Measurements from ENCODE around the gene SCAPER. TPM values are rescaled to one million over a fixed set of nuclear protein-coding genes. Genes with fewer than 3 reads are reported as not detected.

Gene SCAPER
- total RNA-seq, 1 donor from 2014 or later = 45.9 TPM

DNA sequence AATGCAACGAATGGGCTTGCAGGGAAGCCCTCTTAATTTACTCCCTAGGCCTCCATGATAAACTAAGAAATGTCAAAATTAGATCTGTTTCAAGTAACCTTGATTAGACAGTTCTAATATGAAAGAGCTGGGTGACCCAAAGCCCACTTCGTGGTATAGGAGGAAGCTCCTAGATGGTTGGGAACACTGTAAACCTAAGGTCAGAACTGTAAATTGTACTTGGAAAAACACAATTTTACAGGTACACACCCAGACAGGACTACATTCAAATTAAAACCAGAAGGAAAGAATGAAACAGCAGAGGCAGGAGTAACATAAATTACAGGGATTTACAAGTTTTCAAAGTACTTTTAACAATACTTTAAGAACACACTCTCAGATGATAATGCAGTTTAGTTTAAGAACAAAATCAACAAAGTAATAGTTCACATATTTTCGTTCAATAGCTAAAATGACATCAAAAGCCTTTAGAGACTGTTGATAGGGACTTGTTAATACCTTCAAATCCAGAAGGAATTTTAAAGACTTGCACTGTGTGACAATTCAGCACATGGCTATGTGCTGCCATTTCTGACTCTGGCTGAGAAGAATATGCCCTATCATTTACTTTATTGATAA, 550.2 kb downstream of the SCAPER start:
- DNase-seq (ENCODE audit: low spot score) = no peak

DNA sequence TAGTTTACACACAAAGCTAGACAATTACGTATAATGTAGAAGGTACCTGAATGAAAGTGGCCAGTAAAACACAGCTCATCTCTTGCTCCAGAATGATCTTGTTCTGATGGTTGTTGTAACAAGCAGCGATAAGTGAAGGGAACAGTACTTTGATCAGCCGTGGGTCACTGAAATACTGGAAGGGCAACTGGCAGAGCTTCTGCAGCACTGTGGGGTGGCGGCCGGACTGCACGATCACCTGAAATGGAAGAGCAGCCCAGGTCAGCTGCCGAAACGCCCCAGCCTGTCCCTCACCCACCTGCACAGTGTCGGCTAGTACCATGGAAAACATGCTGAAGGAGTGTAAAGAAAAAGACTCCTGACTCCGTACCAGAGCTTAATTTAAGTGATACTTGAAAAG, 551.2 kb downstream of the SCAPER start:
- no peak for DNase-seq (ENCODE audit: low spot score)

DNA sequence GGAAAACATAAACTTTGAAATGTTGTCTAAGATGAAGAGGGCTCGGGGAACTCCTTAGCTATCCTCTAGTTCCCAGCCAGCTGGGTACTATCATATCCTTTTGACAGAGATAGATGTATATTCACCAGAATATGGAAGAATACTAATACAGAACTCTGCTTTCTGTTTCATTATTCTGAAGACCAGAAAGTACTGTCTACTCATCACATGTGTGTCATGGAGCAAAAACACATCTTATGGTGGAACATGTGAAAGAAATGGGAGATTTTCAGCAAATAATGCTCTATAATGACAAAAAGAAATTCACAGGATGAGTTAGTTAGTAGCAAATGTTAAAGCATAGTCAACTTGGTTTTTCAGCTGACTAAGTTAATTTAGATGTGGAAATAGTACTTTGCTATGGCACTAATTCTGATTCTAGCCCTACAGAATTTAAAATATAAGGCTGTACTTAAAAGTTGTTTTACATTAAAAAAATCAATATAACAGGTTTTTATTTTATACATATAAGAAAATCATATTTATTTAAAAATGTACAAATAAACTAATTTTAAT, 552.0 kb downstream of the SCAPER start:
- no peak for DNase-seq (ENCODE audit: low spot score)

DNA sequence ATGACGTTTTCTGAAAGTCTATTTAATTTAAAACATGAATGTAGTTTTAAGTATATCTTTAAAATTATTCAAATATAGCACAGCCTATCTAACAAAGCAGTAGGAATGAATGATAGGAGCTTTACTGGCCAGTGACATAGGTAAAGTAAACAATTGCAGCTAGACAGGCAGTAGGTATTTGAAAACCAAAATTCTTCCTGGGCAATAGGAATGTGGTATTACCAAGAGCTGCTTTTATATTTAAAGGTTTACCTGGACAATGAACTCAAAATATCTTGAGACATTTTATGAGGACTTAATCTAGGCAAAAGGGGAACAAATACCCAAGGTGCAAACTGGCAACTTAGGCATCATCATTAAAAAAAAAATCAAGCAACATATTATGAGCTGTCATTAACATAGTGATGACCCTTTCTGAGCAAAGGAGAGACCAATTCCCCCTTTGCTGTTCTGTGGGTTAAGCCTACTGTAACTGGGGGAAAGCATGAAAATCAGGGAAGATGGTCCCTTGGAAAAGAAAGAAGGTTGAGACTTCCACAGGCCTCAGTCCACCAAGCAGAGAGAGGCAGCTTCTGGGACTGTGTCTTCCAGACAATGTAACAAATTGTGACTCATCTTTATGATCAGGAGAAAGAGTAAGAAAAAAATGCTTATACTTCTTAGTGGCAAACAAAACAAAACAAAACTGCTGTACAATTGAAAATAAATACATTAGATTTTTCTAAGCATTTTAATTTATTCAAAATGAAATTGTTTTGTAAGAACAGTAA, 555.7 kb downstream of the SCAPER start:
- no peak for DNase-seq (ENCODE audit: low spot score)

DNA sequence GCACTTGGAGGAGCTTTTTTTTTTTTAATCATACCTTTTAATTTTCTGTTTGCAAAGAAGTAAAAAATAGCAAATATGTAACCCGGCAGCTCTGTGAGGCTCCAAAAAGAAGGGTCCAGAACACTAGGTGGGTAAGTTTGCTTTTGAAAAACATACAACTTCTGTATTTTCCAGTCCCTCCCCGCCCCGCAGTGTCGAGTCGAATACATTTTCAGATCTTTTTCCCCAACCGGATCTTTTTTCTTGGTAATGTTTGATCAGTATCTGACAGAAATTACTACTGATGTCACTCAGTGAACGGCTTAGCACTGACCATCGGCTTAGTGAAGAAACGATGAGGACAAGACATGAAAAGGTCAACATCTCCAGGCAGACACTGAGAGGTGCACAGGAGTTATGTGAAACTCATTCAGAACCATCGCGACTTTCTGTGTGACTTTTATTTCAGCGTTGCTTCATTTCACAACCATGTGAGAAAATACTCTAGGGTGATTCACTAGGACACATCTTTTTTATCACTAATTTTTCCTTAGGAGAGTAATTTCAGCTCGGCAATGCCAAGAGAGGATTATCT, 557.6 kb downstream of the SCAPER start:
- DNase-seq (ENCODE audit: low spot score) = no peak

DNA sequence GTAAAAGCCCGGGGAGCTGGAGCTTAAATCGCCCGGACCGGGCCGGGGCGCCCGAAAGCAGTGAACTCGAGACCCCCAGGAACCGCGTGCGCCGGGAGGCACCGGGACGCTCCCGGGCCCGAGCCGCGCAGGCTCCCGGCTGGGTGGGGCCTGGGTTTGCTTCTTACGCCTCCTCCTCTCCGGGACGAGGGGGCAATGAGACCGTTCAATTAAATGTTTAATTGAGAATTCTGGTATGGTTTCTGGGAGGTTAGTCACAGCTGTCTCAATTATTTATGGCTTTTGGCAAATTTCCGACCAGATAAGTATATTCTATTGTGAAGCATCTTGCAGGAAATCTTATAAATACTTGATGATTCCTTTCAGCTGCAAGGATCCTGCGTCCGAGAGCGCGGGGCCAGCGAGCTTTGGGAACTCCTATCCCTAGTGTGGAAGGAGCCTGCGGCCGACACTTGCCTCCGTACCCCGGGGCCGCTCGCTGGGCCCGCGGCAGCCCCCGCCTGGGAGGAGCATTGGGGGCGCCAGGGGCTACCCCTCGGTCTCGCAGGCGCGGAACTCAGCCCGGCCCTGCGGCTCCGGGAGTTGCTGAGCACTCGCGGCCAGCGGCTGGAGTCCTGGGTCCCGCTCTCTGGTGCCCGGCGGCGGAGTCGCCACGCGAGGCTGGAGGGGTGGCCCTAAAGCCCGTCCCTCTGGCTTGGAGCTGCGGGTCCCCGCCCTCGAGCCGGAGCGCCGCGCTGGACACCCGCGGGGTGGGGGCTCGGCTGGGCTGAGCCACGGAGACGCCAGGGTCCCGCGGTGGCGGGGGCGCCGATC, 558.3 kb downstream of the SCAPER start:
- peak; percentile 40 for DNase-seq (ENCODE audit: low spot score)

DNA sequence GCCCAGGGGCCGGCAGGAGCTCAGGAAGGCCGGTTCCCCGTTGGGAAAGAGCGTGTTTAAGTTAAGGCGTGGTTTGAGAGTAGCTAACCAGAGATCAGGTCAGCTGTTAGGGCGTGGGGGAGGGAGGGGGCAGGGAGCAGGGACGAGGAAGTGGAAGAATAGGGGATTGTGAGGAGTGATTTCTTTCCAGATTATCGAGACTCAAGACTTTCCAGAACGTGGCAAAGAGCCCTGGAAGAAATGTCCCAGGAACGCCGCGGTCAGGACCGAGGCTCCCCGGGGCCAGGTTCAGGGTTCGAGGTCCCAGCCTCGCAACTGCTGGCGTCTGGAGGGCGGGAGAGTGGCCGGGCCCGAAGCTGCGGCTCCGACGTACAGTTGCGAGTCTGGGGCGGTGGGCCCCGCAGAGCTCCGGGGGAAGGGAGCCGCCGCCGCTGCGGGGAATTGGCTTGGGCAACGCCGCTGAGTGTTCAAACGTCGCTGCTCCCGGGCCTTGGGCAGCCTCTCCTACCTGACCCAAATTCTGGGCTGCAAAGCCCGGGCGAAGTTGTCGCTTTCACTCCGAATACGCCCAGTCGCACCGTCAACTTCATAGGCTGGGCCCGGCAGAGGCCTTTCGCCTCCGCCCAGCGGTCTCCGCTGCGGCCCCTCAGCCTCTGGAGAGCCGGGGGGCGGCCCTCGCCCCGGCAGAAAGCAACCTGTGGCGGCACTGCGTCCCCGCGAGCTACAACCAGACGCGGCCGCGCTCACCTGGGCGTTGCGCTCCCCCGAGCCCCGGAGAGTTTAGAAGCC, 559.1 kb downstream of the SCAPER start:
- DNase-seq (ENCODE audit: low spot score) = no peak

GRCh38 chr15:76345583-76345879, 559.6 kb downstream of the SCAPER start:
- no peak for DNase-seq (ENCODE audit: low spot score)

DNA sequence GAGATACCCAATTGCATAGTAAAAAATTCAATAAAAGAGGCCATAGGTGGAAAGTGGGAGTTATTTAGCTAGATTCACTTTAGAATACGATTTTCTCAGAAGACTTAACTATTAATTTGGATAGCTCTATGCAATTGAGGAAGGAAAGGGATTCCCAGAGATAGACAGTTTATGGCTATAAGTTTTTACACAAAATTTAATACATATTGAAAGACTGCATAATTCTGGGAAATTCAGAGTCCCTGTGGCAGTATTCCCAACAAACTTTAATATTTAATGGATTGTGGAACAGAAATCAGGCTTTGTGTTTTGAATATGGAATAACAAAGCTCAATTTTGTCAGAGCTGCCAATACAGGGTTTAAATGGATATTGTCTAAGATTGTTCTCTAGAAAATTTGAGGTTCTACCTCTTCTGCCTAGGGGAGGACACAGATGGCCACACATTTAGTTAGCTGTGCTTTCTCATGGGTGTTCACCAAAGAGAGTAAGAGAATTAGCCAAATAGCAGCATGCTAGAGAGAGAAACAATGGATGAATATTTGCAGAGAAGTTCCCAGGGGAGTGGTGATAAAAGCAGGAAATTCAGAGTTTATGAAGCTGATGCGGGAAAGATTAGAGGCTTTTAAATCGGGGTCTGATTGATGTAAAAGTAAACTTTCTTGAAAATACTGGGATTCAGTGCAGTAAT, 560.1 kb downstream of the SCAPER start:
- no peak for DNase-seq (ENCODE audit: low spot score)

DNA sequence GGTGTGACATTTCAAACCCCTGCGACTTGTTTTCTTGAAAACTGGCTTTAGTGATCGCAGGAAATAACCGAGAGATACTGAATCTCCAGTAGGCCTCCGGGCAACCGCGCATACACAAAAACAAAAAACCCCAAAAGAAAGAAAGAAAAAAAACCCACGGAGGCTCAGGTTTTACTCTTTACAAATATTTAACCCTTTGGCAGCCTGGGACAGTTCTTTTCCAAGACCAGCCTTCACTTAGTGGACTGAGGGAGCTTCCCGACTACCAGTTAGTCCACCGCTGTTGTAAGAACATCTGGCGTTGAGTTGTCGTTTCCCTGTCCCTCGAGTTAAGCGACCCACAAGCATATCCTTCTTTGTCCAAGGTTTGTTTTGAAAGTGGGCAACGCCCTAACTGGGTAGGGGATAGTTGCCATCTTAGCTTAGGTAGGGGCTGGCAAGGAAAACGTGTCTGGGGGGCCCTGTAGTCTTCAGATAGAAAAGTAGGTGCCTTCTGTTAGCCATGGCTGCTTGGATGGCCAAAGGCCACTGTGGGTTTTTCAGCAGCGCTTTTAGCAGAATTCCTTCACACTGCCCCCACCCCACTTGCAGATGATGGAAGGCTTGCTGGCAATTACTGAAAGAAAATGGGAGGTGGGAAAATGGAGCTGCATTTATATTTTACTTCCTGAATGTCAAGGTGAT, 561.7 kb downstream of the SCAPER start:
- DNase-seq (ENCODE audit: low spot score) = no peak

DNA sequence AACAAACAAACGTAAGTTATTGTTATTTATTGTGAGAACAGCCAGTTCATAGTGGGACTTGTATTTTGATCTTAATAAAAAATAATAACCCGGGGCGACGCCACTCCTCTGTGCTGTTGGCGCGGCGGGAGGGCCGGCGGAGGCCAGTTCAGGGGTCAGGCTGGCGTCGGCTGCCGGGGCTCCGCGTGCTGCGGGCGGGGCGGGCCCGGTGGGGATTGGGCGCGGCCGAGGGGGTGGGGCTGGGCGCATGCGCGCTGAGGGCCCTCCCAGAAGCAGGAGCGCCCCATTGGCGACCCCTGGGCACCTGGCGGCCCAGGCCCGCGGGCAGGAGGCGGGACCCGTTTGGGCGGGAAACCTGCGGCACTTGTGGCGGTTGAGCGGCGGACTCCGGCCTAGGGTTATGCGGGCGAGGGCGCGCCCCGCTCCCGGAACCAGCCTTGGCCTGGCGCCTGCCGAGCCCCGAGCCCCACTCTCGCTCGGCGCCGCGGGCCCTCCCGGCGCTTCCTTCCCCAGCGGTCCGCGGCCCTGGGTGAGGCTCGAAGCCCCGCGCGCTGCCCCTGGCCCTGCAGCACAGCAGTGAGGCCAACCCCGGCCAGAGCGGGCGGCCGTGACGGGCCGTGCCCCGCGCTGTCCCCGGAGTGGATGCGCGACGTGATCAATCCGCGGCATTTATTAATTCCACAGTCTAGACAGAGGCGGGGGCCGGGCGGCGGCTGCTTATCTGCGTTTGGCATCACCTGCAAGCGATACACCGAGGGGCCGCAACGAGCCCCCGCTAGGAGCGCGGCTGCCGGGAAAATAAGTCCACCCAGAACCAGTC, 562.5 kb downstream of the SCAPER start:
- no peak for DNase-seq (ENCODE audit: low spot score)

DNA sequence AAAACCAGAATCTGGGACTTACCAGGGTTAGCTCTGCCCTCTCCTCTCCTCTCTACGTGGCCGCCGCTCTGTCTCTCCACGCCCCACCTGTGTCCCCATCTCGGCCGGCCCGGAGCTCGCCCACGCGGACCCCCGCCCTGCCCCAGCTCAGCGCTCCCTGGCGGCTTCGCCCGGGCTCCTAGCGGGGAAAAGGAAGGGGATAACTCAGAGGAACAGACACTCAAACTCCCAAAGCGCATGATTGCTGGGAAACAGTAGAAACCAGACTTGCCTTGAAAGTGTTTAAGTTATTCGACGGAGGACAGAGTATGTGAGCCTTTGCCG, 563.1 kb downstream of the SCAPER start:
- no peak for DNase-seq (ENCODE audit: low spot score)

GRCh38 chr15:76341366-76342057, 563.6 kb downstream of the SCAPER start:
- DNase-seq (ENCODE audit: low spot score) = no peak

DNA sequence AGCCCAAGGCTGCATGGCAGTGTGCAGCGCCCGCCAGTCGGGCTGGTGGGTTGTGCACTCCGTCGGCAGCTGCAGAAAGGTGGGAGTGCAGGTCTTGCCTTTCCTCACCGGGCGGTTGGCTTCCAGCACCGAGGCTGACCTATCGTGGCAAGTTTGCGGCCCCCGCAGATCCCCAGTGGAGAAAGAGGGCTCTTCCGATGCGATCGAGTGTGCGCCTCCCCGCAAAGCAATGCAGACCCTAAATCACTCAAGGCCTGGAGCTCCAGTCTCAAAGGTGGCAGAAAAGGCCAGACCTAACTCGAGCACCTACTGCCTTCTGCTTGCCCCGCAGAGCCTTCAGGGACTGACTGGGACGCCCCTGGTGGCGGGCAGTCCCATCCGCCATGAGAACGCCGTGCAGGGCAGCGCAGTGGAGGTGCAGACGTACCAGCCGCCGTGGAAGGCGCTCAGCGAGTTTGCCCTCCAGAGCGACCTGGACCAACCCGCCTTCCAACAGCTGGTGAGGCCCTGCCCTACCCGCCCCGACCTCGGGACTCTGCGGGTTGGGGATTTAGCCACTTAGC, 564.3 kb downstream of the SCAPER start:
- peak; percentile 42 for DNase-seq (ENCODE audit: low spot score)

DNA sequence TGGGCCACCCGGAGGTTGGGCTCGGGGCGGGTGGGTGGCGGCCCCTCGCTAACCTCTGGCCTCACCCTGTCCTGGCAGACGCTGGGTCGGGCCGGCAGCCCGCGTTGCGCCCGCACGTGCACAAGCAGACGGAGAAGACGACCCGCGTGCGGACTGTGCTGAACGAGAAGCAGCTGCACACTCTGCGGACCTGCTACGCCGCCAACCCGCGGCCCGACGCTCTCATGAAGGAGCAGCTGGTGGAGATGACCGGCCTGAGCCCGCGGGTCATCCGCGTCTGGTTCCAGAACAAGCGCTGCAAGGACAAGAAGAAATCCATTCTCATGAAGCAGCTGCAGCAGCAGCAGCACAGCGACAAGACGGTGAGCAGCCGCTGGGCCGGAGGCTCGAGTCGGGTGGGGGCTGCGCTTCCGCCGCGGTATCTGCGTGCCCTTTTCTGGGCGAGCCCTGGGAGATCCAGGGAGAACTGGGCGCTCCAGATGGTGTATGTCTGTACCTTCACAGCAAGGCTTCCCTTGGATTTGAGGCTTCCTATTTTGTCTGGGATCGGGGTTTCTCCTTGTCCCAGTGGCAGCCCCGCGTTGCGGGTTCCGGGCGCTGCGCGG, 564.8 kb downstream of the SCAPER start:
- DNase-seq (ENCODE audit: low spot score) = no peak

DNA sequence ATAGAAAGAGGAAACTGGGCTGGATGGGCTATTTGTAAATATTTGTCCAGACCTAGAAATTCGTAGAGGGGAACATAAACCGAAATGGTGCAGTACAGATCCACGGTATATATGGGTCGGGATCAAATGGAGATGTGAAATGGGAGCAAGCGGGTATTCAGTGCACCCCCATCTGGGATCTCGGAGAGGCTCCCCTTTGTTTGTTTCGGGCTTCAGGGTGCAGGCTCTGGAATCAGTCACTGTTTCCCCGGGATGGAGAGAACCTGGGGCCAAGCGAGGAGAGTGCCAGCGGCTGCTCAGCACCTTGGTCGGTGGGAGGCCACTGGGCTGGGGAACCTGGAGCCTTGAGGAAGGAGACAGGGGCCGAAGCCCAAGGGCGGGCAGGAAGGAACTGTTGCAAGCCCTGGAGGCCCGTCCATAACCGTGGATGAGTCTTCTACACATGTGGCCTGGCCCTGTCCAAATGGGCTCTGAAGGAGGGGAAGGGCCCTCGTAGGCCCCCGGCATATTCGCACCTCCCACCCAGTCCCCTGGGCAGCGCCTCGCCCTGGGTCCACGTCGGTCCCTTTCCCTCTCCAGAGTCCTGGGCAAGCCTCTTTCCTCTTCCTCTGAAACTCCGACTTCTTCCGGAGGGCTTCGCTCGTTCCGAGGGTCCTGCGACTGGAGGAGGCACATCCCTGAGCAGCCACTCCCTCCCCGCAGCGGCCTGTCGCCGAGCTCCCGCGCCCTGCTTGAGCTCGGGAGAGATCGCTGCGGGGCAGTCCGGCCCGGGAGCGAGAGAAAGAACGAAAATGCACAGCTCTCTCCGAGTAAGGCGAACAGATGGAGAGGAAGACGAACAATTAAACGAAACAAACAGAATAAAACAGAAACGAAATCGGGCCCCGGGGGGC, 565.6 kb downstream of the SCAPER start:
- DNase-seq (ENCODE audit: low spot score) = no peak
